ENCODE measurements around the gene MOV10. TPM values are rescaled to one million over a fixed set of nuclear protein-coding genes. Genes with fewer than 3 reads are reported as not detected.

Gene MOV10
- total and polyA plus RNA-seq, 9 of the 15 experiments (the other 6 are each of a cell fraction or from before 2014, with no cell fraction given) = 16.7 to 105 (median 49.5) TPM

DNA sequence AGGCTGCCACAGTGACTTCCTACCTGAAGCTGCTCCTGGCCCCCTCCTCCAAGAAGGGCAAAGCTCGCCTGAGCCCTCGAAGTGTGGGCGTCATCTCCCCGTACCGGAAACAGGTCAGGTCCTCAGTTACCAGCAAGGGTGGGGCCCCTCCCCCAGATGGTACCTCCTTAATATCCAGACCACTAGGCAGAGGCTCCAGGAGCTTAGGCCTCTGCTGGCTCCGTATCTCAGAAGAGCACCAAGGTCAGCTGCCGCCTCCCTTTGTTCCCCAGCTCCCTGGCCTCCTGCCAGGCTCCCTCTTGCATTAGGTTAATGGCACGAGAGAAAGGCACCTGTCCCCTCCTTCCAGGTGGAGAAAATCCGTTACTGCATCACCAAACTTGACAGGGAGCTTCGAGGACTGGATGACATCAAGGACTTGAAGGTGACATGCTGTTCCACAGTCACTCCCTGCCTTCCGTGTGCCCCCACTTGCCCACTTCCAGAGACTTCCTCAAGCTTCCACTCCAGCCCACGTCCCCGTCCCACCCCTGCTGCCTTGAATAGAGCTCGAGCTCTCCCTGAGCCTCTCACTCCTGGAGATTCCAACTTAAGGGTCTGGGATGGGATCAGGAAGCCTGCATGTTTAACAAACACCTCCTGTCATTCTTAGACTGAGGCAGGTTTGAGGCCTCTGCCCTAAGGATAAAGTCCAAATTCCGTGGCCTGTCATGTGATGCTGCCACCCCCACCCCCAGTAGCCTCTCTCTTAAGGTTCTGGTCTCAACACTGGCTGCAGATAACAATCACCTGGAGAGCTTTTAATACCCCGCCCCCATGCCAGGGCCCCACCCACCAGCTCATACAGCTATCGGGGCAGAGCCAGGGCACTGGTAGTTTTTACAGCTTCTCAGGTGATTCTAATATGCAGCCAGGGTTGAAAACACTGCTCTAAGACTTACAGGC lies 24.2 kb downstream of the MOV10 start (continued):
- TF ChIP-seq, protein P1, sequence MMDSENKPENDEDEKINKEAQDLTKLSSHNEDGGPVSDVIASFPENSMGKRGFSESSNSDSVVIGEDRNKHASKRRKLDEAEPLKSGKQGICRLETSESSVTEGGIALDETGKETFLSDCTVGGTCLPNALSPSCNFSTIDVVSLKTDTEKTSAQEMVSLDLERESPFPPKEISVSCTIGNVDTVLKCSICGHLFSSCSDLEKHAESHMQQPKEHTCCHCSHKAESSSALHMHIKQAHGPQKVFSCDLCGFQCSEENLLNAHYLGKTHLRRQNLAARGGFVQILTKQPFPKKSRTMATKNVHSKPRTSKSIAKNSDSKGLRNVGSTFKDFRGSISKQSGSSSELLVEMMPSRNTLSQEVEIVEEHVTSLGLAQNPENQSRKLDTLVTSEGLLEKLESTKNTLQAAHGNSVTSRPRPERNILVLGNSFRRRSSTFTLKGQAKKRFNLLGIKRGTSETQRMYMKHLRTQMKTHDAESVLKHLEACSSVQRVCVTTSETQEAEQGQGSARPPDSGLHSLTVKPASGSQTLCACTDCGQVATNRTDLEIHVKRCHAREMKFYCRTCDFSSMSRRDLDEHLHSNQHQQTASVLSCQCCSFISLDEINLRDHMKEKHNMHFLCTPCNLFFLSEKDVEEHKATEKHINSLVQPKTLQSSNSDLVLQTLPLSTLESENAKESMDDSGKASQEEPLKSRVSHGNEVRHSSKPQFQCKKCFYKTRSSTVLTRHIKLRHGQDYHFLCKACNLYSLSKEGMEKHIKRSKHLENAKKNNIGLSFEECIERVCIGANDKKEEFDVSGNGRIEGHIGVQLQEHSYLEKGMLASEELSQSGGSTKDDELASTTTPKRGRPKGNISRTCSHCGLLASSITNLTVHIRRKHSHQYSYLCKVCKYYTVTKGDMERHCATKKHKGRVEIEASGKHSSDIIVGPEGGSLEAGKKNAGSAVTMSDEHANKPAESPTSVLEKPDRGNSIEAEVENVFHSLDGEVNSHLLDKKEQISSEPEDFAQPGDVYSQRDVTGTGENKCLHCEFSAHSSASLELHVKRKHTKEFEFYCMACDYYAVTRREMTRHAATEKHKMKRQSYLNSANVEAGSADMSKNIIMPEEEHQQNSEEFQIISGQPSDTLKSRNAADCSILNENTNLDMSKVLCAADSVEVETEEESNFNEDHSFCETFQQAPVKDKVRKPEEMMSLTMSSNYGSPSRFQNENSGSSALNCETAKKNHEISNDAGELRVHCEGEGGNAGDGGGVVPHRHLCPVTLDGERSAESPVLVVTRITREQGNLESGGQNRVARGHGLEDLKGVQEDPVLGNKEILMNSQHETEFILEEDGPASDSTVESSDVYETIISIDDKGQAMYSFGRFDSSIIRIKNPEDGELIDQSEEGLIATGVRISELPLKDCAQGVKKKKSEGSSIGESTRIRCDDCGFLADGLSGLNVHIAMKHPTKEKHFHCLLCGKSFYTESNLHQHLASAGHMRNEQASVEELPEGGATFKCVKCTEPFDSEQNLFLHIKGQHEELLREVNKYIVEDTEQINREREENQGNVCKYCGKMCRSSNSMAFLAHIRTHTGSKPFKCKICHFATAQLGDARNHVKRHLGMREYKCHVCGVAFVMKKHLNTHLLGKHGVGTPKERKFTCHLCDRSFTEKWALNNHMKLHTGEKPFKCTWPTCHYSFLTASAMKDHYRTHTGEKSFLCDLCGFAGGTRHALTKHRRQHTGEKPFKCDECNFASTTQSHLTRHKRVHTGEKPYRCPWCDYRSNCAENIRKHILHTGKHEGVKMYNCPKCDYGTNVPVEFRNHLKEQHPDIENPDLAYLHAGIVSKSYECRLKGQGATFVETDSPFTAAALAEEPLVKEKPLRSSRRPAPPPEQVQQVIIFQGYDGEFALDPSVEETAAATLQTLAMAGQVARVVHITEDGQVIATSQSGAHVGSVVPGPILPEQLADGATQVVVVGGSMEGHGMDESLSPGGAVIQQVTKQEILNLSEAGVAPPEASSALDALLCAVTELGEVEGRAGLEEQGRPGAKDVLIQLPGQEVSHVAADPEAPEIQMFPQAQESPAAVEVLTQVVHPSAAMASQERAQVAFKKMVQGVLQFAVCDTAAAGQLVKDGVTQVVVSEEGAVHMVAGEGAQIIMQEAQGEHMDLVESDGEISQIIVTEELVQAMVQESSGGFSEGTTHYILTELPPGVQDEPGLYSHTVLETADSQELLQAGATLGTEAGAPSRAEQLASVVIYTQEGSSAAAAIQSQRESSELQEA (IDR thresholded peaks at IDR 0.05; ENCODE audit: low read depth) = no peak
- no peak for TF ChIP-seq ZNF780A (CRISPR knock-in tag; IDR thresholded peaks at IDR 0.05)
- TF ChIP-seq NEUROD1 (IDR thresholded peaks at IDR 0.05; ENCODE audit: borderline replicate concordance, low read depth, low read length, partially characterized antibody) = peak; percentile 29
- peak; percentile 78; the same call in 1 of the 2 replicates for TF ChIP-seq TOE1 (IDR thresholded peaks at IDR 0.05; ENCODE audit: borderline replicate concordance)
- no peak for TF ChIP-seq TOE1 (CRISPR knock-in tag; IDR thresholded peaks at IDR 0.05; ENCODE audit: borderline replicate concordance, low read depth)
- TF ChIP-seq, protein P2, sequence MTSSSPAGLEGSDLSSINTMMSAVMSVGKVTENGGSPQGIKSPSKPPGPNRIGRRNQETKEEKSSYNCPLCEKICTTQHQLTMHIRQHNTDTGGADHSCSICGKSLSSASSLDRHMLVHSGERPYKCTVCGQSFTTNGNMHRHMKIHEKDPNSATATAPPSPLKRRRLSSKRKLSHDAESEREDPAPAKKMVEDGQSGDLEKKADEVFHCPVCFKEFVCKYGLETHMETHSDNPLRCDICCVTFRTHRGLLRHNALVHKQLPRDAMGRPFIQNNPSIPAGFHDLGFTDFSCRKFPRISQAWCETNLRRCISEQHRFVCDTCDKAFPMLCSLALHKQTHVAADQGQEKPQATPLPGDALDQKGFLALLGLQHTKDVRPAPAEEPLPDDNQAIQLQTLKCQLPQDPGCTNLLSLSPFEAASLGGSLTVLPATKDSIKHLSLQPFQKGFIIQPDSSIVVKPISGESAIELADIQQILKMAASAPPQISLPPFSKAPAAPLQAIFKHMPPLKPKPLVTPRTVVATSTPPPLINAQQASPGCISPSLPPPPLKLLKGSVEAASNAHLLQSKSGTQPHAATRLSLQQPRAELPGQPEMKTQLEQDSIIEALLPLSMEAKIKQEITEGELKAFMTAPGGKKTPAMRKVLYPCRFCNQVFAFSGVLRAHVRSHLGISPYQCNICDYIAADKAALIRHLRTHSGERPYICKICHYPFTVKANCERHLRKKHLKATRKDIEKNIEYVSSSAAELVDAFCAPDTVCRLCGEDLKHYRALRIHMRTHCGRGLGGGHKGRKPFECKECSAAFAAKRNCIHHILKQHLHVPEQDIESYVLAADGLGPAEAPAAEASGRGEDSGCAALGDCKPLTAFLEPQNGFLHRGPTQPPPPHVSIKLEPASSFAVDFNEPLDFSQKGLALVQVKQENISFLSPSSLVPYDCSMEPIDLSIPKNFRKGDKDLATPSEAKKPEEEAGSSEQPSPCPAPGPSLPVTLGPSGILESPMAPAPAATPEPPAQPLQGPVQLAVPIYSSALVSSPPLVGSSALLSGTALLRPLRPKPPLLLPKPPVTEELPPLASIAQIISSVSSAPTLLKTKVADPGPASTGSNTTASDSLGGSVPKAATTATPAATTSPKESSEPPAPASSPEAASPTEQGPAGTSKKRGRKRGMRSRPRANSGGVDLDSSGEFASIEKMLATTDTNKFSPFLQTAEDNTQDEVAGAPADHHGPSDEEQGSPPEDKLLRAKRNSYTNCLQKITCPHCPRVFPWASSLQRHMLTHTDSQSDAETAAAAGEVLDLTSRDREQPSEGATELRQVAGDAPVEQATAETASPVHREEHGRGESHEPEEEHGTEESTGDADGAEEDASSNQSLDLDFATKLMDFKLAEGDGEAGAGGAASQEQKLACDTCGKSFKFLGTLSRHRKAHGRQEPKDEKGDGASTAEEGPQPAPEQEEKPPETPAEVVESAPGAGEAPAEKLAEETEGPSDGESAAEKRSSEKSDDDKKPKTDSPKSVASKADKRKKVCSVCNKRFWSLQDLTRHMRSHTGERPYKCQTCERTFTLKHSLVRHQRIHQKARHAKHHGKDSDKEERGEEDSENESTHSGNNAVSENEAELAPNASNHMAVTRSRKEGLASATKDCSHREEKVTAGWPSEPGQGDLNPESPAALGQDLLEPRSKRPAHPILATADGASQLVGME (CRISPR knock-in tag; IDR thresholded peaks at IDR 0.05) = 0 out of 2 replicates have a peak, but pooled peaks have one; percentile 20
- TF ChIP-seq NR1H2 (CRISPR knock-in tag; IDR thresholded peaks at IDR 0.05) = 0 out of 2 replicates have a peak, but pooled peaks have one; percentile 85
- no peak for TF ChIP-seq RBM22 (IDR thresholded peaks at IDR 0.05; ENCODE audit: low read depth, low read length, poor library complexity, severe bottlenecking)
- no peak for TF ChIP-seq SAP30 (IDR thresholded peaks at IDR 0.05; ENCODE audit: borderline replicate concordance, insufficient read depth, low read depth, low read length, poor library complexity, severe bottlenecking)
